ENCODE measurements around the gene CRX. TPM values are rescaled to one million over a fixed set of nuclear protein-coding genes. Genes with fewer than 3 reads are reported as not detected.

The CRX gene
- not detected in 5 replicates for total RNA-seq (2022; extraction: Qiagen RNA extraction)

GRCh38 chr19:47821460-47822020, at the start of gene CRX:
Gene CRX, plus strand, starts transcription at chr19:47821937. Its CDS starts 12,507 bp downstream, at chr19:47834444.

GRCh38 chr19:47778049-47778953, 43.4 kb upstream of the CRX start, which contains the start of gene SELENOW:
Gene SELENOW, plus strand, starts transcription at chr19:47778703. Its CDS starts 83 bp downstream, at chr19:47778786.

GRCh38 chr19:47804451-47804850, 17.3 kb upstream of the CRX start, which contains the start of gene TPRX1:
Gene TPRX1, minus strand, starts transcription at chr19:47804551. Its CDS starts 12 bp downstream, at chr19:47804539.

GRCh38 chr19:47858646-47859285, 37.0 kb downstream of the CRX start, which contains the start of gene TPRX2:
Gene TPRX2, plus strand, starts transcription at chr19:47859235. Its CDS starts 12 bp downstream, at chr19:47859247.

GRCh38 chr19:47886010-47886559, 64.3 kb downstream of the CRX start, which contains the start of gene SULT2A1:
Gene SULT2A1, minus strand, starts transcription at chr19:47886315. Its CDS starts 58 bp downstream, at chr19:47886257.

Other genes starting within 250 kb of the CRX start
- gene ZNF541, start 248.8 kb upstream of the CRX start, total RNA-seq (2022; extraction: Qiagen RNA extraction) = 0.02 to 0.05 TPM (median 0.04 TPM) in 3 of 5 replicates, not detected in the others
- gene BICRA, start 212.8 kb upstream of the CRX start, total RNA-seq (2022; extraction: Qiagen RNA extraction) = 9.8 to 20.5 TPM (median 17.0 TPM) in 5 replicates
- gene EHD2, start 108.5 kb upstream of the CRX start, total RNA-seq (2022; extraction: Qiagen RNA extraction) = 104 to 181 TPM (median 172 TPM) in 5 replicates
- 228 to 309 TPM (median 256 TPM) in 5 replicates for gene NOP53, start 76.4 kb upstream of the CRX start, total RNA-seq (2022; extraction: Qiagen RNA extraction)
- 94.1 to 159 TPM (median 149 TPM) in 5 replicates for gene SELENOW, start 43.2 kb upstream of the CRX start, total RNA-seq (2022; extraction: Qiagen RNA extraction)
- gene TPRX1, start 17.4 kb upstream of the CRX start, total RNA-seq (2022; extraction: Qiagen RNA extraction) = not detected in 5 replicates
- gene TPRX2, start 37.3 kb downstream of the CRX start, total RNA-seq (2022; extraction: Qiagen RNA extraction) = not detected in 5 replicates
- gene SULT2A1, start 64.4 kb downstream of the CRX start, total RNA-seq (2022; extraction: Qiagen RNA extraction) = 0.03 to 0.04 TPM in 2 of 5 replicates, not detected in the others
- not detected in 5 replicates for gene BSPH1, start 170.2 kb downstream of the CRX start, total RNA-seq (2022; extraction: Qiagen RNA extraction)
- gene ELSPBP1, start 172.7 kb downstream of the CRX start, total RNA-seq (2022; extraction: Qiagen RNA extraction) = not detected in 5 replicates
- gene CABP5, start 222.1 kb downstream of the CRX start, total RNA-seq (2022; extraction: Qiagen RNA extraction) = not detected in 5 replicates

Data from A549 treated with dexamethasone at 1 μM for 4 hours (cell line).